Measurements from ENCODE around the gene PRRT1. TPM values are rescaled to one million over a fixed set of nuclear protein-coding genes. Genes with fewer than 3 reads are reported as not detected.
A peak's percentile ranks its signal among the peaks of the same experiment; 100 is the strongest.

Gene PRRT1
- total RNA-seq, 4 donors from 2014 or later: 1.2 to 4.8 (median 3.1) TPM

DNA sequence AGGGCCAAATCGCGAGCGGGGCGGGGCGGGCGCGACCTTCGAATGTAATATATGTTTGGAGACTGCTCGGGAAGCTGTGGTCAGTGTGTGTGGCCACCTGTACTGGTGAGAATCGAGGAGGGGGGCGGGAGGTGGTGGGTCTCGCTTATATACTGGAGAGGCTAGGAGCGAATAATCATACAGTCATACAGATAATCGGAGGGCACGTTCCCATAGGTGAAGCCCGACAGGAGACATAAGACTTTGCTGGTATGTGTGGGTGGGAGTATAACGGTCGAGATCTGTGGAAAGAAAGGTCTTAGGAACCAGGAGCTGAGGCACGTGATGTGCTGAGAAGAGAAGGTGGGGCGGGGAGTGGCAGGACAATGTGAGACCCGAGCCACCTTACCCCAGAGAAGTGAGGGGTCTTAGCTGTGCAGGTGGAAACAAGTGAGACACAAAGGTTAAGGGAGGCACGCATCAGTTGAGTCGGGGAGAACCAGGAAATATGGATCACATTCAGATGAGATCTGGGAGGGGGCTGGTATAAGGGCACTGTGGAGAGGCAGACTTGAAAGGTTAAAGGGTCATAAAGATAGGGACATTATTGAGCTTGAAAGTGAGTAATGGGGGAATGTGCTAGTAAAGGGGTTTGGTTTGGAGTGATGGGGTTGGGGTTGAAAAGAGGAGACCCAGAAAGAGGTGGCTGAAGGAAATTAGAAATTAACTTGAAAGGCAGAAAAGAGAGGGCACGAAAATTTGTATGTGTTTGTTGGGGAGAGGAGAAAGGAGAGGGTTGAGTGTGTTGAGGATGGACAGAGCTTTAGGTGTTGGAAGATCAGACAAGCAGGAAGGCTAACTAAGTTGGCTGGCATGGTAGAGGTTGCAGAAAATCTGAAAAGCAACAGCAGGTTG is 27.1 kb upstream of the PRRT1 start:
- 1 to 3% methylated on average over 15 to 24 of the region's 24 CpGs for WGBS, 2 donors (ENCODE audit: low coverage in 1 of 2)
- no peak for ATAC-seq
- no peaks in the 10 kb centered on the region for H3K27me3 ChIP-seq
- peaks cover 0 to 75% (median 40%) of the 10 kb centered on the region in 3 donors for H3K4me1 ChIP-seq
- H3K27ac ChIP-seq: peak overlapping the region; percentile 89 to 98 (median 94)
- TF ChIP-seq POLR2AphosphoS5 (IDR thresholded peaks at IDR 0.05) (no peak), EP300 (IDR thresholded peaks at IDR 0.05) (no peak), POLR2A (IDR thresholded peaks at IDR 0.05) (no peak)
- TF ChIP-seq, protein P1, sequence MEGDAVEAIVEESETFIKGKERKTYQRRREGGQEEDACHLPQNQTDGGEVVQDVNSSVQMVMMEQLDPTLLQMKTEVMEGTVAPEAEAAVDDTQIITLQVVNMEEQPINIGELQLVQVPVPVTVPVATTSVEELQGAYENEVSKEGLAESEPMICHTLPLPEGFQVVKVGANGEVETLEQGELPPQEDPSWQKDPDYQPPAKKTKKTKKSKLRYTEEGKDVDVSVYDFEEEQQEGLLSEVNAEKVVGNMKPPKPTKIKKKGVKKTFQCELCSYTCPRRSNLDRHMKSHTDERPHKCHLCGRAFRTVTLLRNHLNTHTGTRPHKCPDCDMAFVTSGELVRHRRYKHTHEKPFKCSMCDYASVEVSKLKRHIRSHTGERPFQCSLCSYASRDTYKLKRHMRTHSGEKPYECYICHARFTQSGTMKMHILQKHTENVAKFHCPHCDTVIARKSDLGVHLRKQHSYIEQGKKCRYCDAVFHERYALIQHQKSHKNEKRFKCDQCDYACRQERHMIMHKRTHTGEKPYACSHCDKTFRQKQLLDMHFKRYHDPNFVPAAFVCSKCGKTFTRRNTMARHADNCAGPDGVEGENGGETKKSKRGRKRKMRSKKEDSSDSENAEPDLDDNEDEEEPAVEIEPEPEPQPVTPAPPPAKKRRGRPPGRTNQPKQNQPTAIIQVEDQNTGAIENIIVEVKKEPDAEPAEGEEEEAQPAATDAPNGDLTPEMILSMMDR (IDR thresholded peaks at IDR 0.05): no peak
- peaks cover 0 to 44% of the 10 kb centered on the region in 2 donors for H3K36me3 ChIP-seq
- H3K9me3 ChIP-seq: no peaks in the 10 kb centered on the region
- peak overlapping the region; percentile 62 to 83 for H3K4me3 ChIP-seq

DNA sequence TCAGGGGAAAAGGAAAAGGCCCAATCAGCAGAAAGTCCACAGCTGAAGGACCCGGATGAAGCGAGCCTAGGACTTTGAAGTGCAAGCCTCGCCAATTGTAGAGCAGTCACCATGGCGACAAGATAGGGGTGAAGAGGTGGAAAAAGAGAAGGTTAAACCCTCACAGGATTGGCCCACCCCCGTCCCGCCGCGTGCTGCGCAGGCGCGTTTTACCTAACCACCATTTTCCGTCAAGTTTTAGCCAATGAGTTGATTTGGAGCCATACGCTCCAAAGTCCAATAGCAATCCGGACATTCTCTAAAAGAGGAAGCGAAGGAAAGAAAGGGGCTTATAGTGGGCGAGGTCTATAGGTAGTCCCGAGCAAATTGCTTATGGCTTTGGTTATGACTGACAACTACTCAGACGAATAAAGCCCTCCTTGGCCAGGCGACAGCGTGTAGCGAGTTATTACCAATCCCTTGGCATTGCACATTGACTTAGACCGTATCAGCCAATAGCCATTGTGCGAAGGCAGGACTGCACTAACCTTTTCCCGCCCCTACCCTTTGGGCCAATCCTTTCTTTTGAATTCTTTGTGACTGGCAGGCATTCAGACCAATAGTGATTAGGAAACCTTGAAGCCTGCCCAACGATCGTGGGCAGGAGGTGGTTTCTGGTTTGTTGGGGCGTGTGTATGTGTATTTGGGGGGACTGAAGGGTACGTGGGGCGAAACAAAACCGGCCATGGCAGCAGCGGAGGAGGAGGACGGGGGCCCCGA is 26.2 kb upstream of the PRRT1 start, which contains the start of gene RNF5:
Gene RNF5, plus strand, starts transcription at position 618 of the 759 bp plus-strand sequence. Its CDS starts 107 bp downstream, at position 725.
- Histone ChIP-seq H3K27ac (peak within 1 kb of the TSS; percentile 89 to 98 (median 94)), H3K4me1 (peaks cover 0 to 81% (median 40%) of the 10 kb centered on the region in 3 donors), H3K4me3 (peak within 1 kb of the TSS; percentile 62 to 83), H3K27me3 (no peaks in the 10 kb centered on the region), H3K36me3 (peaks cover 0 to 36% of the 10 kb centered on the region in 2 donors), H3K9me3 (no peaks in the 10 kb centered on the region)
- TF ChIP-seq POLR2AphosphoS5 (IDR thresholded peaks at IDR 0.05): peak; percentile 73
- no peak for TF ChIP-seq EP300 (IDR thresholded peaks at IDR 0.05)
- ATAC-seq: peak; percentile 87
- 0 to 1% methylated on average over 12 to 22 of the region's 33 CpGs for WGBS, 2 donors (ENCODE audit: low coverage in 1 of 2)

DNA sequence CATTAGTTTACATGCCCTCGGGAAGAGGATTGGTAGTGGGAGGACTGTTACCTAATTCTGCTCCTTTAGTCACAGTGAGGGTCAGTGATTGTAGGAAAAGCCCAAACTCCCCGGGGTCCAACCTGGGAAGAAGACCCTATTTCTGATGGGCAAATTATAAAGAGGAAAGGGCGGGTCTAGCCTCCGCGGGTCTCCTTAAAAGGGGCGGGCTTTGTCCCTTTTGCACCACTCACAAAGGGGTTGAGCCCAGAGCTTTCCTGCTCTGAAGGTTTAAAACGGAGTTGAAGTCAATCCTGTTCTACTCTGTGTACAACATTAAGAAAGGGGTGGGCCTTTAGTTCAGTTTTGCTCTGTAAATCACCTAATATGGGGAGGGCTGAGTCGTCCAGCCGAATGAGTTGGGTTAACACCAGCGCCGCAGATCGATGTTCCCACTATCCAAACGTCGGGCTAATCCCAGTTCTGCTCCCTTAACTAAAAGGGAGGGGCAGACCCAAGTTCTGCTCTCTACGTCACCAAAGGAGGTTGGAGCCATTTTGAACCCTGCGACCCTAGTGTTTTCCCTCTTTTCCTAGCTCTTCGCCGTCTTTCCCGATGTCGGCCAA is 25.5 kb upstream of the PRRT1 start:
- peaks cover 0 to 82% (median 37%) of the 10 kb centered on the region in 3 donors for H3K4me1 ChIP-seq
- 0% methylated on average over 11 to 13 of the region's 20 CpGs for WGBS, 2 donors (ENCODE audit: low coverage in 1 of 2)

DNA sequence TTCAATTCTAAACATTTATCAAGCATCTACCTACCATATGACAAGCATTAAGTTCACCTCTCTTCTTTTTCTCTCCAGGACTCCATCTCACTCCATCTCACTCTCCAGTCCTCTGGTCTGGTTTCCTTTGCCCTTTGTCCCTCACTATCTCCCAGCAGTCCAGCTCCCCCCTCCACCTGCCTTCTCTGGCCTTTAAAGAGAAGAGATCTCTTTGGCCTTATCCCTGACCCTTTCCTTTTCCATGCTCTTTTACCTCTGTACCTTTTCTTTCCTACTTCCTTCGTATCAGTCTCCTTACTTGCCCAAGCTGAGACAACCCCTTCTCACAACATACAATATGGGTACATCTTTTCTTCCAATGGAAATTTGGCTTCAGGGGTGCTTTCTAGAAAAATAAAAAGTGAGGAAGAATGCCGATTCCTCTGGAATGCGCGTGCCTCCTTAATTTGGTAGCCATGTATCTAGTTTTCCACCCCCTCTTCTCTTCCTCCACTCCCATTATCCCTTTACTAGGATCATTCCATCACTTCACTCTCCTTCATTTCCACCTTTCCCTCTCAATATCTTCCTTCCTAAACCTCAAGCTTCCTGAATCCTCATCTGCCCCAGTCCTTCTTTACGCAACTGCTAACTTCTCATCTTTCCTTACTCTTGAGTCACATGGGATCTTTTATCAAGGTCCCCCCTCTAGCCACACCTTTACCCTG is 24.9 kb upstream of the PRRT1 start:
- peak overlapping the region; percentile 62 to 83 for H3K4me3 ChIP-seq
- H3K9me3 ChIP-seq: no peaks in the 10 kb centered on the region
- no peaks in the 10 kb centered on the region for H3K27me3 ChIP-seq
- ATAC-seq: no peak
- H3K4me1 ChIP-seq: peaks cover 0 to 77% (median 32%) of the 10 kb centered on the region in 3 donors
- peaks cover 0 to 22% of the 10 kb centered on the region in 2 donors for H3K36me3 ChIP-seq
- WGBS, 2 donors (ENCODE audit: low coverage in 1 of 2): 4 to 5% methylated on average over 5 of the region's 5 CpGs
- TF ChIP-seq, protein P1 (IDR thresholded peaks at IDR 0.05): no peak
- no peak for TF ChIP-seq POLR2A (IDR thresholded peaks at IDR 0.05)
- TF ChIP-seq EP300 (IDR thresholded peaks at IDR 0.05): no peak
- no peak for TF ChIP-seq POLR2AphosphoS5 (IDR thresholded peaks at IDR 0.05)
- H3K27ac ChIP-seq: peak overlapping the region; percentile 89 to 98 (median 94)

More for the DNA sequence above, 25.5 kb upstream of the PRRT1 start:
- peak overlapping the region; percentile 89 to 98 (median 94) for H3K27ac ChIP-seq
- TF ChIP-seq POLR2A (IDR thresholded peaks at IDR 0.05): peak; percentile 28 to 52
- TF ChIP-seq POLR2AphosphoS5 (IDR thresholded peaks at IDR 0.05): peak; percentile 43
- no peak for TF ChIP-seq EP300 (IDR thresholded peaks at IDR 0.05)
- no peaks in the 10 kb centered on the region for H3K27me3 ChIP-seq
- peak; percentile 8 for ATAC-seq
- no peaks in the 10 kb centered on the region for H3K9me3 ChIP-seq
- H3K4me3 ChIP-seq: peak overlapping the region; percentile 62 to 83
- H3K36me3 ChIP-seq: peaks cover 0 to 29% of the 10 kb centered on the region in 2 donors

DNA sequence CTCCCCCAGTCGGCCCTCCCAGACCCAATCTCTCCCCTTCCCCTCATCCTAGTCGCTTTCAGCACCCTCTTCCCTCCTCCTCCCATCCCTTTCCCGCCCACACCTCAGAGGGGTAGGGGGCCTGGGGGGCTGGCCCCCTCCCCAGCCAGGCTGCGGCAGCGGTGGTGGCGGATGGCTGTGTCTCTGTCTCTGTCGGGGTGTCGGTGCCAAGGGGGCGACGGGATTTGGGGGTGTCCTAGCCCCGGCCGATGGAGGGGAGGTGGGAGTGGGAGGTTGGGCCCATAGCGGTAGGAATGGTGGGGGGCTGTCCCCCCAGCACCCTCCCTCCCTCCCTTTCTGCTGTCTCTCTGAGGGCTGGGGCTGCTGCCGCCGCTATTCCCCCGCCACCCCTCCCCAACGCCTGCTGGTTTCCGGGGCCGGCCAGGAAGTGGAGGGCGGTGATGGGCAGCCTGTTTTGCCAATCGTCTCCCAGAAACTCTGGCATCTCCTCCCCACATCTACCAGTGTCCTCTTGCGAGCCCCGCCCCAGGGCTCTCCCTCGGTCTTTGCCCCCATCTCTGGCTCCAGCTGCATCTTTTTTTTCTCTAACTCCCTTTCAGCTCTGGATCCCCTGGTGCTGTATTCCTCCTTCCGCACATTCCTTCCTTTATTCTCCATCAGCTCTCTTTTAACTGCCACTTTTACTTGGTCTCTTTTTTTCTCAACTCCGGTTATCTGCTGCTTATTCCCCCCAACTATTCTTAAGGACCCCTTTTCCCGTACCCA is 24.2 kb upstream of the PRRT1 start, which contains the start of gene AGPAT1:
Gene AGPAT1, minus strand, starts transcription at position 374 of the 765 bp plus-strand sequence. CDS start 4,588 bp downstream, outside the sequence.
- H3K9me3 ChIP-seq: no peaks in the 10 kb centered on the region
- peak within 1 kb of the TSS; percentile 62 to 83 for H3K4me3 ChIP-seq
- peak within 1 kb of the TSS; percentile 89 to 98 (median 94) for H3K27ac ChIP-seq
- peaks cover 0 to 21% of the 10 kb centered on the region in 2 donors for H3K36me3 ChIP-seq
- TF ChIP-seq EP300 (IDR thresholded peaks at IDR 0.05) (no peak), POLR2AphosphoS5 (IDR thresholded peaks at IDR 0.05) (peak; percentile 70), POLR2A (IDR thresholded peaks at IDR 0.05) (peak; percentile 36 to 52)
- TF ChIP-seq, protein P1 (IDR thresholded peaks at IDR 0.05): no peak
- ATAC-seq: peak; percentile 69
- WGBS, 2 donors (ENCODE audit: low coverage in 1 of 2): 0 to 1% methylated on average over 9 to 19 of the region's 27 CpGs
- peaks cover 0 to 70% (median 31%) of the 10 kb centered on the region in 3 donors for H3K4me1 ChIP-seq
- H3K27me3 ChIP-seq: no peaks in the 10 kb centered on the region
